EL (cell line): ENCODE results near the gene SLC2A10.
"Not testable (repeated sequence)": the region's sequence is repeated elsewhere in the genome, so short reads cannot be mapped to it uniquely, and the experiment has no call there.

Experiments
- DNase-seq: peaks from one replicate; pipeline ENCODE4 v3.0.0-alpha.2; 2016

The SLC2A10 gene

DNA sequence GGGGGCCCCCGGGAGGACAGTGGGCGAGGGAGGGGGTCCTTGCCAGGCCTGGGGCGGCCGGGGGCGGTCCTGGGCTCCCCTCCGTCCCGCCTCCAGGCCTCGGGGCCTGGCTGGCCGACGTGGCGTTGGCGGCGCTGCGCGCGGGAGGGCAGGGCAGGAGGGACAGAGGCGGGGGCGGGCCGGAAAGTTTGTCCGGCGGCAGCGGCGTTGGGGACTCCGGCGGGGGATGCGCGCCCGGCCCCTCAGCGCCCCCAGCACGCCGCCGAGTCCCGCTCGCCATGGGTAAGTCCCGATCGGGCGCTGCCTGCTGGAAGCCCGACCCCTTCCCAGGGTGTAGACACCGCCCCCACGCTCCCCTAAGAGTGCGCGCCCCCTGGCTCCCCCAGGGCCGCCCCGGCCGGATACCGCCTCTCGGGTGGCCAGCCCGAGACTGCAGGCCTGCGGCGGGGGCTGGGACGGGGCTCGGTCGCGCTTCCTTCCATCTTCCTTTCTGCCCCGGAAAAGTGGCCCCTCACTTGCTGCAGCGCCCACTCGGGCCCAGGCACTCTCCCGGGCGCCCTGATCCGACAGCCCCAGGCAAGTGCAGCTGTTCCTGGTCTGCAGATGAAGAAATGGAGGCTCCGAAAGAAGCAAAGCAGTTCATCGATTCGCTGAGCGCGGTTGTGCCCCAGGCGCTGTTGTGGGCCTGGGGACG, at the start of gene SLC2A10:
Gene SLC2A10 (plus strand): TSS at position 191 of the 694 bp plus-strand sequence. CDS start 88 bp downstream, at position 279.
- DNase-seq = peak; percentile 69

DNA sequence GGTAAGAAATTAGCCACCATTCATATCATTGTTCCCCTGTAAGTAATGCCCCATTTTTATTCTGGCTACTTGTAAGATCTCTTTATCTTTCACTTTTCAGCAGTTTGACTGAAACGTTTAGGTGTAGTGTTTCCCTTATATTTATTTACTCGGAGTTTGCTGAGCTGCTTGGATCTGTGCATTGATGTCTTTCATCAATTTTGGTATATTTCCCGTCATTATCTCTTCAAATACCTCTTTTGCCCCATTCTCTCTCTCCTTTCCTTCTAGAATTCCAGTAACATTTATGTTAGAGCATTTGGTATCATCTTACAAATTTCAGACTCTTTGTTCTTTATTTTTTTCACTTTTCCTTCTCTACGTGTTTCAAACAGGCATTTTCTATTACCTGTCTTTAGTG, 49.0 kb upstream of the SLC2A10 start:
- no peak for DNase-seq

DNA sequence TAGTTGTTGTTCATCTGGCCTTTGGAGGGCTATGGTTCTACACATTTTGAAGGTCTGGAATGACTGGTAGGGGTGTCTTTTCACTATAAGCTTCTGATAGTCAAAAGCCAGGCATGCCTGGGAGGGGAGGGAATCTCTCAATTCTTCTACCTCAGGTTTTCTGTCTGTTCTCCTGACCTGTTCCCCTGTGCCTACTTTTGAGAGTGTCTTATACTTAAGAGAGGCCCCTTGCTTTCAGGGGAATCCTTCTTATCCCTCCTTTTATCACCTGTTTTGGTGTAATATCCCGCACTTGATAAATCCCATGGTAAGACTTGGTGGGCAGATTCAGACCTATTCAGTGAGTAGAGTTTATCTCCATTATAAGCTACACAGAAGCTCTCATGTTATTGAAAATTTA, 47.8 kb upstream of the SLC2A10 start:
- DNase-seq = no peak

DNA sequence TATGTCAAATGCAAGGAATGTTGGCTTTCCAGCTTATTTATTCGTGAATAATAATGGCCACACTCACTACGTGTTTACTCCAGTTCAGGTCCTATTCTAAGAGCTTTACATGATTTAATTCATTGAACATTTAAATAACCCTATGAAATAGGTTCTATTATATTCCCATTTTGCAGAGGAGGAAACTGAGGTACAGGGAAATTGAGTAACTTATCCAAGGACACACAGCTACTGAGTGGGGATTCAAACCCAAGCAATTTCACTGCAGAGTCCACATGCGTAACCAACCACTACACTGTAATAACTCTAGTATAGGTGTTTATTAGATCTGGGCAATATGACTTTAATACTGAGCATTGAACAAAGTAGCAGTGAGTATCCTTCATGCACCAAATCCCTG, 45.9 kb upstream of the SLC2A10 start:
- no peak for DNase-seq

DNA sequence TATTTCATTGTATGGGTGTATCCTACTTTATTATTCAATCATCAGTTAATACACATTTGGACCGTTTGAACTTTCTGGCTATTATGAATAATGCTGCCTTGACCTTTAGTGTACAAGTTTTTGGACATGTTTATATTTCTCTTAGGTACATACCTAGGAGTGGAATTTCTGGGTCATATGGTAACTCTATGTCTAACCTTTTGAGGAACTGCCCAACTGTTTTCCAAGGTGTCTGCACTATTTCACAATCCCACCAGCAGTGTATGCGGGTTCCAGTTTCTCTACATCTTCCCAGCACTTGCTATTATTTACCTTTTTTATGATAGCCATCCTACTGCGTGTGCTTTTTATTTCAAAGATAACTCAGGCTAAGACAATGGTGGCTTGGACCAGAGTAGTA, 43.8 kb upstream of the SLC2A10 start:
- no peak for DNase-seq

DNA sequence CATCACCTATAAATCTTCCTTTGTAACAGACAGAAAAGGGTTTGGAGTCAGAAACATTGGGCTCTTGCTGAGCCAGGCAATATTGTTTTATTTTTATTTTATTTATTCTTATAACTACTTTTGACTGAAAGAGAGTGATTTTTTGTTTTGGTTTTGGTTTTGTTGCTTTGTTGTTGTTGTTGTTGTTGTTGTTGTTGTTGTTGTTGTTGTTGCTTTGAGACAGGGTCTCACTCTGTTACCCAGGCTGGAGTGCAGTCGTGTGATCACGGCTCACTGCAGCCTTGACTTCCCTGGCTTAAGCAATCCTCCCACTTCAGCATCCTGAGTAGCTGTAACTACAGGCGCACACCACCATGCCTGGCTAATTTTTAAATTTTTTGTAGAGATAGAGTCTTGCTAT, 43.1 kb upstream of the SLC2A10 start:
- DNase-seq = no peak

DNA sequence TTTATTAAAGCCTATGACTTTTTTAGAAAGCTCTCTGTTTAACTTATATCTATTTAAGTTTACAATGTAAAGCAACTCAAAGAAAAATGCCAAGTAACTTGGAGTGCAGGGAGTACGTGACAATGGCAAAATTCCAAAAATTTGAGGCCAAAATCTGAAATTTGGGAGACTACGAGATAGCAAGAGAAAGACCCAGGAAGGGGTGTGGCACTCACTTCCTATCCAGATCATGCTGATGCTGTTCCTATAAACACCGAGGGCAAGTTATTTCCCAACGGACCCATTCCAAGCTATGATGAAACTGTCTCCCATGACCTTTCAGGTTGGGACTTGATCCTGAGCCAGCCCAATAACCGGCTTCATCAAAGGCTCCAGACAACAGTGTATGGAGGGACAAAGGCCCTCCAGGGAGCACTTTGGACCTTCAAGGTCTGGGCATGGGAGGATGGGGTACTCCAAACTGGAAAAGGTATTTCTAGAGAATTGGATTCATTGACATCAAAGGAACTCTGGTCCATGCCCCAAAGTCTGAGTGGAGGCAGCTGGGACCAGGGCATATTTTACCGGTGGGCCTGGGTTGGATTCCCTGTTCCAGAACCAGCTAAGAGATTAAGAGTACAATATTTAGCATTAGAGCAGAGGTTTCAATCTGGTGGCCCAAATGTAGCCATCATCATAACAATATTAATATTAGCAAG, 42.5 kb upstream of the SLC2A10 start:
- no peak for DNase-seq

DNA sequence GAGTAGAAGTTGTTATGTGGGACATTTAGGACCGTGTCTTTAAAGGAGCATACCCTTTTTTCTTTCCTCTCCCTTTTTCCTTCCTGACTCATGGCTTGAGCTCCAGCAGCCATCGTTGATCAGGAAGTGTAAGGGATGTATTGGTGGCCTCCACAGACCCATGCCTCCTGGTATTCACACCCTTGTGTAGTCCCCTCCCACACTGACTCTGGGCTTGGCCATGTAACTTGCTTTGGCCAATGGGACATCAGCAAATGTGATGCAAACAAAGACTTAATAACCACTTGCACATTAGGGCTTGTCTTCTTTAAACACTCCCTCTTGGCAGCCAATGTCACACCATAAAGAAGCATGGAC, 39.2 kb upstream of the SLC2A10 start:
- DNase-seq = no peak

DNA sequence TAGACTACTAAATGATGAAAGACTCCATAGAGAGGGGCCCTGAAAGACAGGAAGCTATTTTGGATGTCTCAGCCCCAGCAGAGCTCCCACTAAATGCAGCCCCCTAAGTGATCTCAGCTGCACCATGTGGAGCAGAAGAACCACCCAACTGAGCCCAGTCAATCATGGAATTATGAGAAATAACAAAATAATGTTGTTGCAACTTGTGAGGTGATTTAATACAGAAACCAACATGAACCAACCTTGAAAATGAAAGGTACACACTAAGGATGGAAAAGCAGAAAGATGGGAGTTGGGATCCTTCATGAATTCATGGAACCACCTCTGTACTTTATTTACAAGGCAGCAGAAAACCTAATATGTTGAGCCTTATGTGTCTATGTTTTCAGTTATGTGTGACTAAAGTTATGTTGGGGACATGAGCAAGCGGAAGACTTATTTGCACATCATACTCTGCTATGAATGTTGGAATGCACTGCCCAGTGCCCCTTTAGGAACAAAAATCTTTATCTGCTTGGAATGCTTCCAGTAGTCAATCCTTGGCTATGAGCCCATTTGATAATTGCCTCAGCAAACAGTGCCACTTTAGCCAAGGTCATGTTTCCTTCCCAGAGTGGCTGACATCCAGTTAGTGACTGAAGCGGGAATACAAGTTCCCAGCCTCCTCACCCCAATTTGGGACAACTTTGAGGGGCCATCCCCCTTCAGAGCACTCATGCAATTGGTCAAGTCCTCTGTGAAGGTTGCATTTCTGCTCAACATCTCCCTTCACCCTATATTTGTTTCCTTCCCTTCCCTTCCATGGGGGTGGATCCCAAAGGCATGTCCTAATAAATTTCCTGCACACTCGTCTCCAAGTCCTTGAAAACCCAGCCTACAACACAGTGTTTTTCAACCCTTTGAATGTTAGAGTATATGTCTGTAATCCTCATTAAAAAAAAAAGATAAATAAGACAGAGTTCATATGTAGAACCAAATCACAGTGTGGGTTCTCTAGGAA, 38.6 kb upstream of the SLC2A10 start:
- DNase-seq = no peak

DNA sequence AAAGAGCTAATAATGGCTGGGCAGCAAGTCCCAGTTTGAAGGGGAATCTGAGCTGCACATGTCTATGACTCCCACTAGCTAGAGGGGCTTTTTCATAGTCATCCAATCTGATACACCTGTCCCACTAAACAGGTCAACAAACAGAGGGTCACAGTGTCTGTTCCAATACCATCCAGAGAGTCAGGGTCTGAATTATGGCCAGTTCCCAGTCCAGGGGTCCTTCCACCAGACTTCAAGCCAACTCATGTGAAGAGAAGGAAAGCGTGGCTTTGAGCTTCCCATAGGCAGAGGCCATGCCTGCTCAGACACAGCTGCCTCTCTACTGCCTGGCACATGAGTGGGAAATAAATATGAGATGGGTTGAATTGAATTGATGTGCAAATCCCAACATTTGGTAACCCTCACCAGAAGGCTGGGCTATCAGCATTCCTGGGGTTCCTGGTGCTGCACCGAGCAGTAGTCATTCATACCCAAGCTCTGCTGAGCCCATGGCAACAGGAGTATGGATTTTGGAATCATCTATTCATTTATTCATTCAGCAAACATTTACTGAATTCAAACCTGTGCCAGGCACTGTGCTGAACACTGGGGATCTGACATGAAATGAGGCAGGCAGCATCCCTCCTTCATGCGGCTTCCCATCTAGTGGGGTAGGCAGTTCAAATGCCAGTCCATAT, 37.4 kb upstream of the SLC2A10 start:
- DNase-seq = no peak

DNA sequence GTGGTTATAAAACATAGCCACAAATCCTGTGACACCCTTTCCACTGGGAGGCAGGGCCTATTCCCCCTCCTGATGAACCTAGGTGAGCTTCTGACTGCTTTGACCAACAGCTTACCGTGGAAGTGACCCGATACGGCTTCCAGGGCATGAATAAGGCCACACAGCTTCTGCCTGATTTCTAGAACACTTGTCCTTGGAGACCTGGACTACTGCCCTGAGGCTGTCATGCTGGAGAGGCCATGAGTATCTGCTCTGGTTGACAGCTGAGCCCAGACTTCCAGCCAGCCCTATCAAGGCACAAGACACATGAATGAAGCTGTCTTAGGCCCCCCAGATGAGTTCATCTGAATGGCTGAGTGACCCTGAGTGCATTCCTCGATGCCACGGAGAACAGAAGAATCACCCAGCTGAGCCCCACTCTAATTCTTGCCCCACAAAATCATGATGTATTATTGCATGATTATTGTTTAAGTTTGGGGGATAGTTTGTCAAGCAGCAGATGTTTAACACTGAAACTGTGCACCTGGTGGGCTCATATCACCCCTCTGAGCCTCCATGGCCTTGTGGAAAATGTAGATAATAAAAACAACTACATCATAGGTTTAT, 36.8 kb upstream of the SLC2A10 start:
- DNase-seq = no peak

DNA sequence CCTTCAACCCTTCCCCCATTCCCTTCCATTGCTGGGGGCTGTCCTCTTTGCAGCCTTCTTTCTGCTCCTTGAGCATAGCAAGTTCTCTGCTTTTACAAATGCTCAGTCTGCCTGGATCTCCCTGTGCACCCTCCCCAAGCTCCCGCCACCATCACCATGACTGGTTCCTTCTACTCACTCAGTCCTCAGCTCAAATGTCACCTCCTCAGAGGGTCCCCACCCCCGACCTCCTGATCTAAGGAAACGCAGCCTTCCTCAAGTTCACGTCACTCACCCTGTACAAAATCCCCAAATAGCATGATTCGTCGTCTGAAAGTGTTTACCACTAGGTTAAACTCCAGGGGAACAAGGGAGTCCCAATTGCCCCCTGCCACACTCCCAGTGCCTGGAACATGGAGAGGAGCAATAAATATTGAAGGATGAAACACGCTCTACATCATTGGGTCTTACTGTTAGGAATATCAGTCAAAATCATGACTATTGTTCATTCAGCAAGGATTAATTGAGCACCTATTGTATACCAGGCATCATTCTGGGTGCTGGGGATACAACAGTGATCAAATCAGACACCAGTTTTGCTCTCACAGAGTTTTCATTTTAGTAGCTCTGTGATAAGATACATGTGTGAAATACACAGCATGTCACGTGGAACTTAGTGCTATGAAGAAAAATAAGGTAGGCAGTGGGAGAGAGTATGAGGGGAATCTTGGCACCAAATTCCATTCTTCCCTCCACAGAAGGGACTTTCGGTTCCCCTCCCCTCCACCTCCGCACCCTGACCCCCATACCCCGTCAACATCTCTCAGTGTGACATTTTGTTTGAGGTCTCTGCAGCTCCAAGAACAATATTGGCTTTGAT, 35.8 kb upstream of the SLC2A10 start:
- no peak for DNase-seq

DNA sequence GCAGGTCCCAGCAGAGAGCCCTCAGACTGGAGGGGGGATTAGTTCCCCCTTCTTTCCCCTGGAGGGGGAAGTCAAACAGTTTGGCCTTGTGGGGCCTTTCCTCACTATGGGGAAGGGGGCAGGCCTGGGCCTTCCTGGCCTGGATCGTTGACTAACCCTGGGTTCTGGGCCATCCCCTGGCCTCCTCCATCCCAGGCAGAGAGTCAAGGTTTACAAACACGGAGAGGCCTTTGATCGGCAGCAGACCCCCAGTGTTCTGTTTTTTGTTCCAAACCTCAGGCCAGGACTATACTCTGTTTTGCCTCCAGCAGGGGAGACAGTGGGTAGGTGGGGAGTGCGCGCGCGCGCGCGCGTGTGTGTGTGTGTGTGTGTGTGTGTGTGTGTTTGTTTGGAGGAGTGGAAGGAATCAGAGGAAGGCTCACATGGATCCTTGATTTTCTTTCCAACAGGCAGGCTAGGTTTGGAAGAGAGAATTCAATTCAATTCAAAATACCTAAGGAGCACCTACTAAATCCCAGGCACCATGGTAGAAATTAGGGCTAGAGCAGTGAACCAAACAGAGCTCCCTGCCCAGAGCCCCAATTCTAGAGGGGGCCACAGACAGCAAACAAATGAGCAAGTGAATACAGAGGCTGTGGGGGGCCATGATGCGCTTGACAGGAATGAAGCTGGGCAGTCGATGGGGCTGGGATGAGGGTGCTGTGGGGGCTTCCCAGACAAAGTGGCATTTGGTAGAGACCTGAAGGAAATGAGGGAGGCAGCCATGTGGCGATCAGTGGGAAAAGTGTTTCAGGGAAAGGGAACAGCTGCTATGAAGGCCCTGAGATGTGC, 35.0 kb upstream of the SLC2A10 start:
- no peak for DNase-seq

DNA sequence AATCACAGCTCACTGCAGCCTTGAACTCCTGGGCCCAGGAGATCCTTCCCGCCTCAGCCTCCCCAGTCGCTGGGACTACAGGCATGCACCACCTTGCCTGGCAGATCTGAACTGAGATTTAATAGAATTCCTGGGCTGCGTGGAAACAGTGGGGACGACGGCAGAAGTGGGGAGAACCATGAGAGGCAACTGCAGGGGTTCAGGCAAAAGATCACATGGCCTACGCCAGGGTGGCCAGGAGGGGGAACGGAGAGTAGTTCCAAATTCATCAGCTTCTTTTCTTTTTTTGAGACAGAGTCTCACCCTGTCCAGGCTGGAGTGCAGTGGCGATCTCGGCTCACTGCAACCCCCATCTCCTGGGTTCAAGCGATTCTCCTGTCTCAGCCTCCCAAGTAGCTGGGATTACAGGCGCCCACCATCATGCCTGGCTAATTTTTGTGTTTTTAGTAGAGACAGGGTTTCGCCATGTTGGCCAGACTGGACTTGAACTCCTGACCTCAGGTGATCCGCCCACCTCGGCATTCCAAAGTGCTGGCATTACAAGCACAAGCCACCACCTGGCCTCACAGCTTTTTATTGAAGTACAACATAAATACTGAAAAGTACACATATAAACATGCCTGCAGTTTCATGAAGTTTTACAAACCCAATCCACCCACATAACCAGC, 32.7 kb upstream of the SLC2A10 start:
- not testable (repeated sequence) for DNase-seq

DNA sequence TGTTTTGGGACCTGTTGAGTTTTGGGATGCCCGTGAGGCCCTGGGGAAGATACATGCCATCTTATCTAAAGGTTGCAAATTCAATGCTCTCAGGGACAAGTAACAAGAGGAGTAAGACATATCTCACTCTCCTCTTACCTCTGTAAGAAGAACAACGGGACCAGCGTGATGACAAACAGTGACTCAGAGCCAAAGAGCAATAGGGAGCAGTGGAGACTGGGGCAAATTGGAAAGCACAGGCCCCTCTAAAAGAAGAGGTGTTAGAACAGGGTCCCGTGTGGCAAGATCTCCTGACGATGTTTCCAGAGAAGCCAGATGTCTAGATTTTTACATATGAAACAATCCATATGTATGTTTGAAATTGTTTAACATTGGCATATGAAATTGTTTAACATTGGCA, 31.8 kb upstream of the SLC2A10 start:
- no peak for DNase-seq

DNA sequence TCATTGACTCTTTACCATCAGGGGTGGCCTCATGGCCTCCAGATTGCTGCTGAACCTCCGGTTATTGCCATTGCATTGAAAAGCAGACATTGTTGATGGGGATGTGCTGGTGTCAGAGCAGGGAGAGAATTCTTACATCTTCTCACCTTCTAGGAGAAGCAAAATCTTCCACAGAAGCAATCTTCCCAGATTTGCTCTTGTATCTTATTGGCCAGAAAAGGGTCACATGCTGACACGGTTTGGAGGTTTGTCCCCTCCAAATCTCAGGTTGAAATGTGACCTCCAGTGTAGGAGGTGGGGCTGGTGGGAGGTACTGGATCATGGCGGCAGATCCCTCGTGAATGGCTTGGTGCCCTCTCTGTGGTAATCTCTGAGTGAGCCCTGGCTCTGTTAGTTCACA, 30.9 kb upstream of the SLC2A10 start:
- DNase-seq = no peak

DNA sequence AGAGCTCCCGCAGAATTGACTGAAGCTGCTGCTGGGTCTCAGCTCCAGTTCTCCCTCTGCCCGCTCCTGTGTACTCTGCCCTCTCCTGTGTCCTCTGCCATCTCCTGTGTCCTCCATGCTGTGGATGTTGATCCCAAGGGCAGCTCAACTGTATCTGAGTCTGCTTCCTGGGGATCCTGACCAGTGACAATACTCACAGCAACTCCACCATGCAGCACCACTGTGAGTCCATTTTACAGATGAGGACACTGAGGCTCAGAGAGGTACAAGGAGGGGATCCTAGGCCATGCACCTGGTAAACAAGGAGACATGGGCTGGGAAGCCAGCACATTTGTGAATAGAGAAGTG, 28.8 kb upstream of the SLC2A10 start:
- no peak for DNase-seq

DNA sequence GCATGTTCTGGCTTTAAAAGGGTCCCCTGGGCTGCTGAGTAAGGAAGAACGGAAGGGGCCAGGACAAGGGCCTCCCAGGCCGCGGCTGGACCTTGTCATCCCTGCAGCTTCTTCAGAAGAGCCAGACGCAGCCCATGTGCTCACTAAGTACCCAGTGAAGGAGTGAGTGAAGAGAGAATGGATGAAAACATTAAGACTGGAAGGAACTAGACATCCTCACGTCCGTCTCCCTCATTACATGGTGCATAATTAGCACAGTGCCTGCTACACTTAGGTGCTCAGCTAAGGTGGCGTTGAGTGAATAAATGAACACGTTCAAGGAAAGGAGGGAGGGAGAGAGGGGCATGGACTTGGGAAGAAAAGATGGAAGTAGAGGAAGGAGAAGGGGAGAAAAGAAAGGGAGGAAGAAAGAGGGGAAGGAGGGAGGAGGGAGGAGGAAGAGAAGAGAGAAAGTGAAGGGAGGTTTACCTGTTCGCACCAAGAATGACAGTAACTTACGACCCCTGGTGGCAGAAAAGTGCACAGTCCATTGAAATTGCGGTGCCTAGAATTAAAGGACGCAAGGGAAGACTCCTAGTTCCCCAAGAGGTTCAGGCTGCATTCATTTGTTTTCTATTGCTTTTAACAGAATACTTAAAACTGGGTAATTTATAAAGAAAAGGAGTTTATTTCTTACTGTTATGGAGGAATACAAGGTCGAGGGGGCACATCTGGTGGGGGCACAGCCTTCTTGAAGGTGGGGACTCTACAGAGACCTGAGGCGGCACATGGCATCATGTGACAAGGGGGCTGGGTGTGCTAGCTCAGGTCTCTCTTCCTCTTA, 28.2 kb upstream of the SLC2A10 start:
- peak; percentile 41 for DNase-seq
